CD8-positive, alpha-beta memory T cell (primary cell): ENCODE data around the gene REEP1. TPM values are rescaled to one million over a fixed set of nuclear protein-coding genes. Genes with fewer than 3 reads are reported as not detected.

ENCODE experiments used
- CTCF ChIA-PET: fragments of 350-600 bp; sonication (Branson Sonifier 250); formaldehyde crosslinking; loops from one replicate; lab custom pipeline; 2021; ENCODE audit warnings: antibody characterized with exemption; lab: Charles Lee
- POLR2A ChIA-PET: fragments of 350-600 bp; sonication (Branson Sonifier 250); formaldehyde crosslinking; loops from one replicate; lab custom pipeline; 2021; ENCODE audit warnings: antibody characterized with exemption; lab: Charles Lee
- DNase-seq, 5 donors: peaks; one replicate each; pipeline versions ENCODE4 v3.0.0 to v3.0.0-alpha.2; 2020 to 2022; ENCODE audit warnings: mixed read lengths in 1 of 5
- H3K27ac ChIP-seq: one replicate; pipeline ENCODE4 v1.7.0; 2013; ENCODE audit warnings: low read depth, mild to moderate bottlenecking, low read length, moderate library complexity
- H3K27me3 ChIP-seq: 2 replicates; pipeline ENCODE4 v1.7.0; 2013; ENCODE audit warnings: low read length, mild to moderate bottlenecking; ENCODE audit not compliant: insufficient read depth, poor library complexity, severe bottlenecking
- H3K36me3 ChIP-seq: 2 replicates; pipeline ENCODE4 v1.7.0; 2013; ENCODE audit warnings: mild to moderate bottlenecking, low read length, moderate library complexity; ENCODE audit not compliant: insufficient read depth
- H3K4me1 ChIP-seq: 2 replicates; pipeline ENCODE4 v1.7.0; 2013; ENCODE audit warnings: mild to moderate bottlenecking, low read length, moderate library complexity; ENCODE audit not compliant: insufficient read depth
- H3K4me3 ChIP-seq: 2 replicates; pipeline ENCODE4 v1.7.0; 2013; ENCODE audit warnings: mild to moderate bottlenecking, low read length
- H3K9me3 ChIP-seq: 2 replicates; pipeline ENCODE4 v1.7.0; 2013; ENCODE audit warnings: mild to moderate bottlenecking, low read length
- H3K27ac Mint-ChIP-seq, 8 donors: one replicate each; pipeline ENCODE4 v1.8.0; 2020 to 2021; ENCODE audit warnings: mixed read lengths in 8 of 8, mild to moderate bottlenecking in 6 of 8, inconsistent platforms in 3 of 8, moderate library complexity in 3 of 8
- H3K27me3 Mint-ChIP-seq, 2 donors: one replicate each; pipeline ENCODE4 v1.8.0; 2020 to 2021; ENCODE audit warnings: mixed read lengths in 2 of 2, mild to moderate bottlenecking in 1 of 2, moderate library complexity in 1 of 2
- H3K36me3 Mint-ChIP-seq, 3 donors: one replicate each; pipeline ENCODE4 v1.8.0; 2020 to 2021; ENCODE audit warnings: mixed read lengths in 3 of 3, inconsistent platforms in 1 of 3, mild to moderate bottlenecking in 1 of 3
- H3K4me1 Mint-ChIP-seq, 3 donors: one replicate each; pipeline ENCODE4 v1.8.0; 2020 to 2021; ENCODE audit warnings: mixed read lengths in 3 of 3, inconsistent platforms in 1 of 3, mild to moderate bottlenecking in 1 of 3
- H3K4me3 Mint-ChIP-seq, 7 donors: one replicate each; pipeline ENCODE4 v1.8.0; 2020 to 2021; ENCODE audit warnings: mixed read lengths in 7 of 7, mild to moderate bottlenecking in 6 of 7, moderate library complexity in 4 of 7, inconsistent platforms in 2 of 7
- H3K9me3 Mint-ChIP-seq, 5 donors: one replicate each; pipeline ENCODE4 v1.8.0; 2020 to 2022; ENCODE audit warnings: mixed read lengths in 5 of 5, mild to moderate bottlenecking in 3 of 5, moderate library complexity in 2 of 5, inconsistent platforms in 1 of 5
- polyA plus RNA-seq: library from polyadenylated mRNA; unstranded; fragments of 300-500 nt; fragmentation: Illumina TruSeq; gene quantifications from one replicate; pipeline ENCODE4 v1.2.3, GENCODE V29; 2021
- total RNA-seq, 2 experiments: library from RNA; stranded (reverse); gene quantifications; one replicate each; pipeline ENCODE4 v1.2.3, GENCODE V29; 2021

REEP1 gene
- total and polyA plus RNA-seq, 3 experiments from 2014 or later: 0.20 to 0.28 TPM; not detected in 1

DNA sequence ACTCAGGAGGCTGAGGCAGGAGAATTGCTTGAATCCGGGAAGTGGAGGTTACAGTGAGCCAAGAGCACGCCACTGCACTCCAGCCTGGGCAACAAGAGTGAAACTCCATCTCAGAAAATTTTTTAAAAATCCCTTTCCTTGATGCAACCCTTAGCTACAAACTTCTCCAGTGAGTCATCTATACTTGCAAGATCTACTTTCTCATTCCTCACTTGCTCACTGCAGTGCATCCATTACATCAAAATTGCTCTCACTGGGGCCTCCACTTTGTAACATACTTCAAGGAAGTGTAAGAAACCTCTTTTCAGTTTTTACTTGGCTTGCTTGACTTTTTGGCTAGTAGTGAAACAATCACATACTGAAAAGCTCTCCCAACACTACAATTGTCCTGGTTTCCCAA lies 65.3 kb downstream of the REEP1 start:
- H3K27me3 Mint-ChIP-seq: peaks cover 4 to 18% of the 10 kb centered on the region in 2 donors
- no peak overlapping the region for H3K4me3 ChIP-seq
- ChIA-PET POLR2A (no interaction called here), CTCF (no interaction called here)
- H3K36me3 ChIP-seq: no peaks in the 10 kb centered on the region
- H3K9me3 Mint-ChIP-seq: peaks cover 24 to 37% (median 31%) of the 10 kb centered on the region in 5 donors
- H3K27ac Mint-ChIP-seq: no peak overlapping the region
- H3K4me3 Mint-ChIP-seq: no peak overlapping the region
- no peaks in the 10 kb centered on the region for H3K4me1 Mint-ChIP-seq
- H3K27me3 ChIP-seq: no peaks in the 10 kb centered on the region
- H3K36me3 Mint-ChIP-seq: peaks cover 0 to 17% (median 2%) of the 10 kb centered on the region in 3 donors
- H3K4me1 ChIP-seq: no peaks in the 10 kb centered on the region
- no peaks in the 10 kb centered on the region for H3K9me3 ChIP-seq
- no peak for DNase-seq
- H3K27ac ChIP-seq: no peak overlapping the region

DNA sequence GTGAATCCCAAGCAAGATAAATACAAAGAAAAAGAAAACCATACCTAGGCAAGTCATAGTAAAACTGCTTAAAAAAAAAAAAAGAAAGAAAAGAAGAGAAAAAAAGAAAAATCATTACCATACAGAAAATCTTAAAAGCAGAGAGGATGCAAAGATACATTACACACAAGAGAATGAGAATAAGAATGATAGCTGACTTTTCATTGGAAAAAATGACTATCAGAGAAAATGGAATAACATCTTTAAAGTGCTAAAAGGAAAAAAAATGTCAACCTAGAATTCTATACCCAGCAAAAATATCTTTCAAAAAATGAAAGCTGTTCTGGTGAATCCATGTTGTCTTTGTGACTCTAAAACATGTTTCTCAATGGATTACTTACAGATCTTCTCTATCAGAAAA lies 66.2 kb downstream of the REEP1 start:
- no peak for DNase-seq
- Mint-ChIP-seq H3K36me3 (peaks cover 0 to 18% (median 2%) of the 10 kb centered on the region in 3 donors), H3K9me3 (peaks cover 24 to 37% (median 31%) of the 10 kb centered on the region in 5 donors), H3K27me3 (peaks cover 5 to 16% of the 10 kb centered on the region in 2 donors), H3K4me1 (no peaks in the 10 kb centered on the region), H3K4me3 (no peak overlapping the region), H3K27ac (no peak overlapping the region)
- Histone ChIP-seq H3K36me3 (no peaks in the 10 kb centered on the region), H3K9me3 (no peaks in the 10 kb centered on the region), H3K4me1 (no peaks in the 10 kb centered on the region), H3K27ac (no peak overlapping the region), H3K4me3 (no peak overlapping the region), H3K27me3 (no peaks in the 10 kb centered on the region)
- POLR2A ChIA-PET: no interaction called here
- CTCF ChIA-PET: no interaction called here

DNA sequence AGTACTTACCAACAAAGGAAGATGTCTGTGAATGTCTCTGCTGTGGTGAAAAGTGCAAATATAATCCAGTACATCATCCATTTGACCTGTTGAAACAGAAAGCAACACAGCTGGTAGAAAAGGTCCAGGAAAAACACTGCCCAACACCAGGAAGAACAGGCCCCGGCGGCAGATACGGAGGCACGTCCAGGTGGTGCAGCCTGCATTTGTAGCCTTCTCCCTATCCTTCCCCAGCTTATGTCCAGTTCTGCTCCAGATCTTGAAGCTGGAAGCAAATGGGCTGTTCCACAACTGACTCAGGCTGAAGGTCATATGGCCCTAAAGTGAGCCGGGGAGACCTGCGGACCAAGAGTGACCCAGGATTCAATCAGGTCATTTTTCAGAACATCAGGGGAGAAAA lies 73.5 kb downstream of the REEP1 start:
- Histone ChIP-seq H3K4me3 (no peak overlapping the region), H3K9me3 (no peaks in the 10 kb centered on the region), H3K36me3 (no peaks in the 10 kb centered on the region), H3K27me3 (no peaks in the 10 kb centered on the region), H3K27ac (no peak overlapping the region), H3K4me1 (no peaks in the 10 kb centered on the region)
- POLR2A ChIA-PET: no interaction called here
- no peak overlapping the region for H3K27ac Mint-ChIP-seq
- peaks cover 15 to 40% of the 10 kb centered on the region in 2 donors for H3K27me3 Mint-ChIP-seq
- peaks cover 0 to 11% (median 0%) of the 10 kb centered on the region in 3 donors for H3K36me3 Mint-ChIP-seq
- peaks cover 0 to 3% (median under 1%) of the 10 kb centered on the region in 5 donors for H3K9me3 Mint-ChIP-seq
- no peak for DNase-seq
- CTCF ChIA-PET: no interaction called here
- H3K4me3 Mint-ChIP-seq: no peak overlapping the region
- H3K4me1 Mint-ChIP-seq: no peaks in the 10 kb centered on the region

DNA sequence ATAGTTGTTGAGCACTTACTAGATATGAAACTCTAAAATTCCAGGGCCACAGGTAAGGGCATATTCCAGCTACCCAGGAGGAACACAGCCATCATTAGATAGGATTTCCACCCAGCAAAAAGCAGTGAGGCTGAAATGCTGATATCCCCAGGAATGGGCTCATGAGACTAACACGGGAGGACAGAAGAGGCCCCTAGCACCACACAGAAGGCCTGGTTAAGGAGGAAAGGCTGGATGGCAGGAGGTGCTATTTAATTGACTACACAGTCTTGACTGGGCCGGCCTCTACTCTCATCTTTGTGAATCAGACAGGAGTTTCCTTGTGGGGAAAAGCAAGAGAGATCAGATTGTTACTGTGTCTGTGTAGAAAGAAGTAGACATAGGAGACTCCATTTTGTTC lies 76.4 kb downstream of the REEP1 start:
- H3K4me1 Mint-ChIP-seq: no peaks in the 10 kb centered on the region
- POLR2A ChIA-PET: no interaction called here
- no peak overlapping the region for H3K4me3 Mint-ChIP-seq
- H3K27ac ChIP-seq: no peak overlapping the region
- CTCF ChIA-PET: no interaction called here
- no peak for DNase-seq
- H3K27ac Mint-ChIP-seq: no peak overlapping the region
- H3K4me1 ChIP-seq: no peaks in the 10 kb centered on the region
- no peaks in the 10 kb centered on the region for H3K9me3 ChIP-seq
- H3K36me3 Mint-ChIP-seq: peaks cover 0 to 7% (median 0%) of the 10 kb centered on the region in 3 donors
- H3K36me3 ChIP-seq: no peaks in the 10 kb centered on the region
- peaks cover 10 to 36% of the 10 kb centered on the region in 2 donors for H3K27me3 Mint-ChIP-seq
- H3K9me3 Mint-ChIP-seq: peaks cover 0 to 2% (median 0%) of the 10 kb centered on the region in 5 donors
- H3K27me3 ChIP-seq: no peaks in the 10 kb centered on the region
- no peak overlapping the region for H3K4me3 ChIP-seq

DNA sequence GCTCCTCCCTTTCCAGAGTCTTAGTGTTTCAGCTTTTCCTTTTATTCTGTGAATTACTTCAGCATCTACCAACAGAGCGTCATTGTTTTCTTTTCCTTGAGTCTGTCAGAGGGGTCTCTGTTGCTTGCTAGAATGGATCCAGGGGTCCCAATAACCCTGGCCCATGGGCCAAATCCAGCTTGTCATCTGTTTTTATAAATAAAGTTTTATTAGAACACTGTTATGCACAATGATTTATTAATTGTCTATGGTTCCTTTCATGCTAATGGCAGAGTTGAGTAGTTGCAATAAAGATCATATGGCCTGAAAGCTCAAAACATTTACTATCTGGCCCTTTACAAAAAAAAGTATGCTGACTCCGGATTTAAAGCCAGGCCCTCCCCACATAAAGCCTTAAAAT lies 79.3 kb downstream of the REEP1 start:
- H3K9me3 Mint-ChIP-seq: no peaks in the 10 kb centered on the region
- ChIA-PET POLR2A (no interaction called here), CTCF (no interaction called here)
- peaks cover 6 to 25% of the 10 kb centered on the region in 2 donors for H3K27me3 Mint-ChIP-seq
- H3K36me3 Mint-ChIP-seq: no peaks in the 10 kb centered on the region
- no peak overlapping the region for H3K4me3 Mint-ChIP-seq
- no peaks in the 10 kb centered on the region for H3K4me1 ChIP-seq
- H3K4me3 ChIP-seq: no peak overlapping the region
- H3K27ac Mint-ChIP-seq: no peak overlapping the region
- H3K27me3 ChIP-seq: no peaks in the 10 kb centered on the region
- no peaks in the 10 kb centered on the region for H3K36me3 ChIP-seq
- no peak for DNase-seq
- H3K4me1 Mint-ChIP-seq: no peaks in the 10 kb centered on the region
- no peak overlapping the region for H3K27ac ChIP-seq
- H3K9me3 ChIP-seq: no peaks in the 10 kb centered on the region

DNA sequence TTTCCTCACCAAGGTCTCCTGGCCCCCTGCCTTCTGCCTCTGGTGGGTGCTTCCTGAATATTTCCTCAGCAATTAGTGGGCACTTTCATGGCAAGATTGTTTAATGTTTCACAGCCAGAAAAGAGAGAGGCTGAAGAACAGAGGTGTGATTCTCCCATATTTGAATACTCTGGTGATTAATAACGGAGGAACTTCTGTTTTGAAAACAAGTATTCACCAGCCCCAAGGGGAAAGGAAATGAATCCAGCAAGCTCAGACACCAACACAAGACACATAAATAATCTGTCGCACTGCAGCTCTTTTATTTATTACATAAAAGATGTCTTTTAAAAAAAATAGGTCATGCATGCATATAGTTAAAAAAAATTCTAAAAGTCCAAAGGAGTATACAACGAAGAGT lies 80.4 kb downstream of the REEP1 start:
- no peaks in the 10 kb centered on the region for H3K4me1 ChIP-seq
- H3K4me1 Mint-ChIP-seq: no peaks in the 10 kb centered on the region
- H3K36me3 ChIP-seq: no peaks in the 10 kb centered on the region
- H3K27ac ChIP-seq: no peak overlapping the region
- no peak for DNase-seq
- H3K4me3 Mint-ChIP-seq: no peak overlapping the region
- H3K27ac Mint-ChIP-seq: no peak overlapping the region
- H3K36me3 Mint-ChIP-seq: no peaks in the 10 kb centered on the region
- H3K4me3 ChIP-seq: no peak overlapping the region
- peaks cover 6 to 25% of the 10 kb centered on the region in 2 donors for H3K27me3 Mint-ChIP-seq
- H3K27me3 ChIP-seq: no peaks in the 10 kb centered on the region
- ChIA-PET CTCF (no interaction called here), POLR2A (no interaction called here)
- H3K9me3 Mint-ChIP-seq: no peaks in the 10 kb centered on the region
- H3K9me3 ChIP-seq: no peaks in the 10 kb centered on the region

DNA sequence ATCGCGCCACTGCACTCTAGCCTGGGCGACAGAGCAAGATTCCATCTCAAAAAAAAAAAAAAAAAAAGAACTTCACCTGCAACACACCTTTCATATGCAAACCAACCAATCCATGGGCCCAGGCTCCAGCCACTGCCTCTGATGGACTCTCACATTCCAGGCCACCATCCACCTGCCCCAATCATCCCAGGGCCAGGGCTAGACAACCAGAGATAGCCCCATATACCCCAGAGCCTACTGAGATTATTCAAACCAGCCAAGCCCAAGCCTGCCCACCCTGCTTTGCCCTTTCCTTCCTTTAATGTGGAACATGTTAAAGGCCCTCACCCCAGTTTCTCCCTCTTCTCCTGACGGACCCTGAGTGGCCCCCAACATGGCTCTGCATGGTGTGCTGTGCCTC lies 81.1 kb downstream of the REEP1 start:
- peaks cover 6 to 25% of the 10 kb centered on the region in 2 donors for H3K27me3 Mint-ChIP-seq
- no peak overlapping the region for H3K4me3 Mint-ChIP-seq
- H3K9me3 Mint-ChIP-seq: no peaks in the 10 kb centered on the region
- no peaks in the 10 kb centered on the region for H3K4me1 Mint-ChIP-seq
- CTCF ChIA-PET: no interaction called here
- no peak overlapping the region for H3K27ac ChIP-seq
- H3K4me3 ChIP-seq: no peak overlapping the region
- no peak for DNase-seq
- no peaks in the 10 kb centered on the region for H3K36me3 Mint-ChIP-seq
- H3K4me1 ChIP-seq: no peaks in the 10 kb centered on the region
- no peaks in the 10 kb centered on the region for H3K9me3 ChIP-seq
- POLR2A ChIA-PET: no interaction called here
- no peaks in the 10 kb centered on the region for H3K36me3 ChIP-seq
- H3K27me3 ChIP-seq: no peaks in the 10 kb centered on the region
- no peak overlapping the region for H3K27ac Mint-ChIP-seq

DNA sequence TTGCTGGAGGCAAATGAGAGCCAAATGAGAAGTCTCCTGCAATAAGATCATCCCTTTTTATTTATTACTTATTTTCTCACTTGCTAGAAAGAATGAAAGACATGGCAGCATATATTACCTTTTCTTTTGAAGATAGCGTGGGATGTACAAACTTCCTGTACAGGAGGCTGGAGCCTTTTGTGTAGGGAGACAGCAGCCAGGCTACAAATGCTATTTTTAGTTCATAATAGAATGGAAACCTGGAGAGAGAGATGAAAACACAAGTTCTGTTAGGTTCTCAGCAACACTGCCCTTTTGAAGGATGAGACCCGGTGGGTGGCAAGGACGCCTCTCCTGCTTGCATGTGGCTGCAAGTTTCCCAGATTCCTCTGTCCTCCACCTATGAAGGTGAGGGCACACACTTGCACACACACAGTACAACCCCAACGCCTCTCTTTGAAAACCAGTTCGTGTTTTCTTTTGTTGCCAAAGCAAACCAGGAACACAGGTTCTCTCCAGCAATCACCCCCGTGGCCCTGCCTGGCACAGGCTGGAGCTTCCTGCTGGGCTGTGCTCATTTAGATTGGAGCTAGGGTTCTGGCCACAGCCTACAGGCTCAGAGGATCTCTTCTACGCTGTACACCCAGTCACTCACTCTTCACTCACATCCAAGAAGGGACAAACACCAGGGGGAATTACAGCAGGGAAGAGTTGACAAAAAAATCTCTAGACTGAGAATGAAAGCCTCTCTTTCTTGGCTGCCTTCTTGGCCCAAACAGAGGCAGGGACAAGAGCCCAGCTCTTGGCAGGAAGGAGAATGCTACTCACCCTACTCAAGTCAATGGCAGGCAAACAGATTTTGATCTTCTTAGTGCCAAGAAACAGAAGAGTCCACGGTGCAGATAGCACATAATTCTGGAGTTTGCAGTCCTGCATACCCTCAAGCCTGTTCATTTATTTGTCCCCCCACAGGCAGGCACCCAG lies 82.6 kb downstream of the REEP1 start:
- Mint-ChIP-seq H3K4me1 (no peaks in the 10 kb centered on the region), H3K36me3 (no peaks in the 10 kb centered on the region), H3K4me3 (no peak overlapping the region), H3K27me3 (peaks cover 8 to 33% of the 10 kb centered on the region in 2 donors), H3K27ac (no peak overlapping the region), H3K9me3 (no peaks in the 10 kb centered on the region)
- no peak for DNase-seq
- ChIA-PET POLR2A (no interaction called here), CTCF (no interaction called here)
- Histone ChIP-seq H3K27ac (no peak overlapping the region), H3K4me3 (no peak overlapping the region), H3K4me1 (no peaks in the 10 kb centered on the region), H3K36me3 (no peaks in the 10 kb centered on the region), H3K9me3 (no peaks in the 10 kb centered on the region), H3K27me3 (no peaks in the 10 kb centered on the region)
